SHP77 (cell line): ENCODE results near the gene ATRNL1.

Source experiments
- DNase-seq, 2 experiments: peaks; one replicate each; lab custom pipeline; 2025; lab: John Stamatoyannopoulos, UW

The ATRNL1 gene

GRCh38 chr10:115953281-115953680, 860.1 kb downstream of the ATRNL1 start:
- DNase-seq: no peak

DNA sequence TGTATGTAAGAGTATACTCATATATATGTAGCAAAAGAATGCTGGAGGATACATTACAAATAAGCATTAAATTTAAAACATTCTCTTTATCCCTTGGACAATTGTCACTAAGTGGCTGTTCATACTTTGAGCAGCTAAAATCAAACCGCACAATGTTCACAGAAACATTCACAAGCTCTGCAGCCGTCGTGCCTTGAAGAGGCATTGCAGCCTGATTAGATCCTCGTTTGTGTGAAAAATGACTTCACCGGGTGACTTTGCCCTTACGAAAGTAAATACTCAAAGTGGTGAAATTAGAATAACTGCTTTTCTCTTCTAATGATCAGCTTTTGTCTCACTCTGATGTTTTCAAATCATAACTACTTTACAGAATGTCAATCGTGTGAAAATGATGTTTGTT, 860.8 kb downstream of the ATRNL1 start:
- no peak for DNase-seq

- no peak for DNase-seq
Observed at GRCh38 chr10:115956225-115957011, 863.3 kb downstream of the ATRNL1 start.

GRCh38 chr10:115957012-115957399, 863.8 kb downstream of the ATRNL1 start:
- DNase-seq: no peak

DNA sequence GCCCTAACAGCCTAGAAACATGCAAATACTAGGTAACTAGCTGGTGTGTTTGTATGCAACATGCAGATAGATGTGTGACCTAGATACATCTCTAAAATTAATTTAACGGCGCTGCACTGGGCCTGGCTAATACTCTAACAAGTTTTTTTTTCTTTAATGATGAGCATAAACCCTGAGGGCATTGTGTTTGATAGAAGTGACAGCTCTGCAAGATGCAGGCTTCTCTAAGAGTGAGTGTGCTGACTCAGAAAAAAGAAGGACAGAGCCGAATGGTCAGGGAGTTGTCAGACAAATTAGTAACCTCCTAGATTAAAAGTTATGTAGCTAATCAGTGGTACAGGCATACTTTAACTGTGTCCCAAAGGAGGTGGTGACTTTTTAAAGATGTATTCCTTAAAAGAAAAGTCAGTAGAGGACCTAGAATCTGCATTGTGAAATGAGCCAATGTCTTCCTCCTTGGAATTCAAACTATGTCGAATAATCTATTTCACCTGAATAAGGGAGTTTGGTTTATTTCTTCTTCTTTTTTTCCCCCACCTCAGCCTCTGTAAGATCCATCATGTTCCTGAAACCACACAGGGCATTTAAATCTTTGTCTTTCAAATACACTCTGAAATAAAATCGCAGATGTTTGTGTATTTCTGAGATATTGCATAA, 864.7 kb downstream of the ATRNL1 start:
- no peak for DNase-seq

- no peak for DNase-seq
Observed at GRCh38 chr10:115963848-115964247, 870.7 kb downstream of the ATRNL1 start.

DNA sequence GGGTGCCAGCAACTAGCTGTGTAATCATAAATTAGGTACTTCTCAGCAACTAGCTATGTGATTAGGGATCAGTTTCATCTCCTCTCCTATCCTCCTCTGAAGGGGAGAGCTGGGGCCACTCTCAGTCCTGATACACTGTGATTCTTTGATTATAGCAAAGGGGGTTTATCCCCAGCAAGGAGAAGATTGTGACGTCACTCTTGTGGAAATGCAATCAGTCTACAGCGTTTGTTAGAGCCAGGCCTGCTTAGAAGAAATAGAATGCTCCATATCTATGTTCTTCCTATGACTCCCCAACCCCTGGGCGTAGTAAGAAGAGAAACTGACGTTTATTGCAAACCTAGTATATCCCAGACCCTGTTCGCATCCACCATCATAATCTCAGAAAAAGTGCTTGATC, 871.7 kb downstream of the ATRNL1 start:
- DNase-seq: no peak

DNA sequence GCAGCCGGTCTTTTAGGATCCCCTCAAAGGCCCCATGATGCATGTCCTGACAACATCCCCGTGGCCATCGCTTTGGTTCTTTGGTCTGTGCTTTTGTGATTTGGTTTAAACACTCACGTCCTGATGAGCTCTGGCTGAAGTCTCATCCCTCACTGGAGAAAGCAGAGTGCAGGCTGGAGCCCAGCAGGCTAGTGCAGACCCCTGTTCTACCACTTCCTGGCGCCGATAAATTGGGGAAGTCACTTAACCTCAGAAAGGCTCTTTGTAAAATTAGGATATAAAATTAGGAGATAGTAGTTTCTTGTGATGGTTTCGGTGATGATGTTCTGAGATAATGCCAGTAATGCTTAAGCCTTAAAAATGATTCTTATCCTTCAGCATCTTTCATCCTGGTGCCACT, 872.2 kb downstream of the ATRNL1 start:
- DNase-seq: no peak

DNA sequence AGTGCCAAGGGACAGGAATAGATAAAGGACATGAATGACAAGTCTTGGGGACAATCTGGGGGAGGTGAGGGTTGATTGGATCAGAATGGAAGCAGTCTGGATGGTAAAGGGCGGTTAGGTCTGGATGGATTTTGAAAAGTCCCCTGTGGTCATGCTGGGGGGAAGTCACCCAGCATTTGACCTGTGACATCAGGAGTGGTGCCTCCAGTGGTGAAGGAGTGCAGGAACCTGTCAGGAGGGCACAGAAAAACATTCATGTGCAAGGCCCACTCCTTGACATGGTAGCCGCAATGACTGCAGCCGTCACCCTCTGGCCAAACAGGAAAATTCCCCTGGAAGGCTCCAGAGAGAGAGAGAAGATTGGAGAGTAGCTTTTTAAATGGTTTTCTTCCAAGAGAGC, 875.1 kb downstream of the ATRNL1 start:
- no peak for DNase-seq

DNA sequence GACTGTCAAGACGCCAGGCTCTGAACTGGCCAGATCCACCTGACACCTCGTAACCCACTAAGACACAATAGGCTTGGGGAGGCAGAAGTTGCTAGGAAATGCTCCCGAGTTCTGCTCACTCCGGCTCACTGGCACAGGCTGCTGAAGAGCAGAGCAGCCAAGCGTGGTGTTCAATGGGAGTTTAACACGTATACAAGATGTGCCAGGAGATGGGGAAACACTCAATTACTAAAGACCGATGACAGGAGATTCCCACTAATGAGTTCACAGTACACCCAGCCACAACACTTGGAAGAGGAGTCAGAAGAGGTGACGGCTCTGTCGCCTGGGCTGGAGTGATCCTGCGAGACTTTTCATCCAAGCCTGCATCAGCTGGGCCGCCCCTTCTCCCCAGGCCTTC, 876.4 kb downstream of the ATRNL1 start:
- DNase-seq: no peak

GRCh38 chr10:115971921-115972320, 878.8 kb downstream of the ATRNL1 start:
- no peak for DNase-seq

DNA sequence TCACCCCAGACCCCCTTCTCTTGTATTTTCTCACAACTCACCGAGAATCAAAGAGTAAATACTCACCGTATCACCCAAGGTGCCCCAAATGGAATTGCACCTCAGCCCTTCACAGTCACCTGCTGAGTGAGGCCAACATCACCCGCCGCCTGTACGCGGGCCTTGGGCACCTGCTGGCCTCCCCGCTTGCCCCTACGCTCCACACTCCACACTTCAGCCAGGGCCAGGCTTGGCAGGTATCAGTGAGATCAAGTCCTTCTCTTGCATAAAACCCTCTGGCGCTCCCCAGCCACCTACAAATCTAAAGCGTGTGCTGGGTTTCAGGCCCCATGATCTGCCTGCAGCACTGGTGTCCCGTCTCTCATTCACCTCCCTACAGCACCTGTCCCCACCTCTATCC, 879.3 kb downstream of the ATRNL1 start:
- DNase-seq: no peak

DNA sequence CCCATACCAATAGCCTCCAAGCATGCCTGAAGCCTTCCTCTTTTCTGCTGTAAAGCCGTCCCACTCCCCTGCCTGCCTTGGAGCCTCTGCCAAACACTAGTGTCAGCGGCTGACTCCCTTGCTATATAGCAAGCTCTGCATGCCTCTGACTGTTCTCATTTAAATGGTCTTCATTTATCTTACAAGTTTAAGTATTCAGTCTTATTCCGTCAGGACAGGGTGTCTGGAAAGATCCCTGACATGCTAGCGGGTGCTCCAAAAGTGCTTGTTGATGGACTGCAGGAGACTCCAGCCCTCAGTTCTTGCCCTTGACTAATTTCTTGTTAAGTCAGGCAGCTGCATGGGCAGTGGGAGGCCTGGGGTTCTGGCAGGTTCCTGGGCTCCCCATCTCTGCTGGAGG, 881.2 kb downstream of the ATRNL1 start:
- DNase-seq: no peak

DNA sequence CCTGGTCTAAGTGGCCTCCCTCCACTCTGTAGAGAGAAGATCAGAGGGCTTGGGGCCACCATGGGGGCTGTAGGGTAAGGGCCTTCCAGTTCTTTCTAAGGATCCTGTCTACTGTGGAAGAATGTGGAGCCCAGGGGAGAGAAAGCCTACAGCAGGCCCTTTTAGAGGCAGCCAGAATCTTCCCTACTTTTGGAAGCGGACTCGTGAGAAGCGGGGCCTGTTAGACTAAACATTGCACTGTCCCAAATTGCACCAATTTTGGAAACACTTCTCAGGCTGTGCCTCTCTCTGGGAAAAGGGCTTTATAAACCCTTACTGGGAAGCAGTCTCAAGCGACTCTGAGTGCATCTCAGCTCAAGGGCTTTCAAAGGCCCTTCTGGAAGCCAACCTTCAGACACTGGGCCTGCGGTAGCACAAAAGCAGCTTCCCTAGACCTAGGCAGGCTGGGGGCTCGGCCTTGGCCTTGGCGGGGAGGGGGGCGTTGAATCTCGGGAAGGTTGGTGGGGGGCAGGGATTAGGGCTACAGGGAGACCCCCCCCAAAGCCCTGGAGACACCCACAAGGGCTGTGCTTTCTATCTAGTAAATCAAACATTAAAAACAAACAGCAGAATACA, 881.8 kb downstream of the ATRNL1 start:
- no peak for DNase-seq

GRCh38 chr10:115975506-115975905, 882.3 kb downstream of the ATRNL1 start:
- no peak for DNase-seq

GRCh38 chr10:115976342-115976741, 883.2 kb downstream of the ATRNL1 start:
- no peak for DNase-seq

DNA sequence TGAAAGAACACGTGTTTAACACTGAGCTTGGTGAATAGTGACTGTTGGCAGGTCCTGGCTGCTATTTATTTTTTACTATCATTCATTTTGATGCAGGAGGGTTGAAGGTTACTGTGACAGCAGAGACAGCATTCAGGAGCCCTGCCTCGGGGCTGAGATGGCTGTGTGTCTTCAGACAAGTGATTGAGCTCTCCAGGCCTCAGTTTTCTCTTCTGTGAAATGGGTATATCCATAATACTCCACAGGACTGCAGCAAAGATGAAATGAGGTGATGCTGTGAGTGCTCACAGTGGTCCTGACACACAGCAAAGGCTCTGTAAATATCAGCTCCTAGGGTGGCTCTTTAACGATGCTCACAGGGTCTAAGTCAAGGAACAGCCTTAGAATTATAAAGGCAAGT, 884.7 kb downstream of the ATRNL1 start:
- no peak for DNase-seq

DNA sequence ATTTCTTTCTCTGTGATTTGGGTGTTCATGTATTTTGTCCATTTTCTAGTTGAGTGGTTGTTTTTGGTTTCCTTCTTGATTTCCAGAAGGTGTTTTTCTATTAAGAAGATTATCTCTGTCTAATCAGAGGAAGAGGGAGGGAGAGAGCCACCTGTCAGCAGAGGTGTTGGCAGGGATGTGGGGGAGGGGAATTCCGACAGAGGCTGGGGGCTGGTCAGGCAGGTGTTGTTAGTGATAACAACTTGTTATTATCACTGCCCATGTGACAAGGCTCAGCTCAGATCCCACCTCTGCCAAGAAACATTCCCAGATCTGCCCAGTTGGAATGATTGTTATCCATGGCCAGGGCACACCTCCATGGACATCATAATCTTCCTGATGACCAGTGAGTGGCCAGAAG, 886.4 kb downstream of the ATRNL1 start:
- DNase-seq: no peak

GRCh38 chr10:115980470-115980869, 887.3 kb downstream of the ATRNL1 start:
- DNase-seq: no peak

DNA sequence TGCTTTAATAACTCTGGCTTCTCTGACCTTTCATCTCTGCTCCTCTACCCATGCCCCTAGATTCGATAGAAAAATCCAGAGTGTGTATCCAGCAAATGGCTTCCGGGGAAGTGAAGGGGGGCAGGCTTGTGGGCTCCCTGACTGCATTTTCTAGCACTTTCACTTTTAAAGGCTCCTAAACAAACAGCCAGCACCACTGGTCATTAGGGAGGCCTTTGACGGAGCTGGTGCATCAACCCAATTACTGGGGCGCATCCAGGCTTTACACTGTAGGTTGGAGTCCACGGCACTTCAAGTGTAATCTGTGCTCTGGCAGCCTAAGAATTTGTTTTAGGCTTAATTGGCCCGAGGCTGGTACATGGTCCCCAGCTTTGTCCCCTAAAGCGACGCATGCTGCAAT, 887.9 kb downstream of the ATRNL1 start:
- DNase-seq: no peak

DNA sequence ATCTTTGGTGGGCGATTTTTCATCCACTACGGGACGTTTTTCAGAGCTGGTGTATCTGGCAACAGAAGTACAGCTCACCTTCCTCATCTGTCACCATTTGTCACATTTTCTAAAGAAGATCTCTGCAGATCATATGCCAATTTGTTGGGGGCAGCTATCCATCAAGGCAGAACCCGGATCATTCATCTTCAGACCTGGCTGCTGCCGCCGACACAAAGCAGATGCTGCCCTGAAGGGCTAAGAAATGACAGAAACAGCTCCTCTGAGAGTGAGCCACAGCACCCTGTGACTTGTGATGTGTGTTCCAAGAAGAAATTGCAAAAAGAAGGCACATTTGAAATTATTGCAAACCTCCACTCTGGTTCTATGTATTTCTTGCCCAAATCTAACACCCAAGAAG, 888.9 kb downstream of the ATRNL1 start:
- DNase-seq: no peak

GRCh38 chr10:115982526-115982925, 889.4 kb downstream of the ATRNL1 start:
- DNase-seq: no peak

DNA sequence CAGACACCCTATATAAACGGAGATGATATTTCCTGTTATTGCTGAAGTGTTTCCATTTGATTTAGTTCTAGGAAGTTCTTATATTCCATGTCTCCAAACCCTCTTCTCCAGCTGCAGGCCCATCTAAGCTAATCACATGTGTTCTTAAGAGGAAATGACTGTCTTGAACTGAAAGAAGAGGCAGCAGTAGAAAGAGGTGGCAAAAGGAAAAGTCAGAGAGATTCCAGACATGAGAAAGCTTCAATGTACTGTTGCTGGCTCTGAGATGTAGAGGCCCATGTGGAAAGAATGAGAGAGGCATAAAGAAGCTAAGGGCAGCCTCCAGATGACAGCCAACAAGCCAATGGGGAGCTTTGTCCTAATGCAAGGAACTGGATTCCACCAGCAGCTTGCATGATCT, 892.6 kb downstream of the ATRNL1 start:
- DNase-seq: no peak
